Activated CD4-positive, alpha-beta T cell treated with anti-CD3 and anti-CD28 coated beads, Interleukin-2, amount 10 ng/mL, durations not matched to agents 24 days and 14 days (primary cell): ENCODE measurements around the gene TMEM9. TPM values are rescaled to one million over a fixed set of nuclear protein-coding genes. Genes with fewer than 3 reads are reported as not detected.
A peak's percentile ranks its signal among the peaks of the same experiment; 100 is the strongest.
"Not testable (repeated sequence)": the region's sequence is repeated elsewhere in the genome, so short reads cannot be mapped to it uniquely, and the experiment has no call there.

Experiments
- DNase-seq: peaks from one replicate; pipeline ENCODE4 v3.0.0; 2022
- H3K27ac Mint-ChIP-seq: one replicate; pipeline ENCODE4 v1.8.0; 2022; ENCODE audit warnings: mild to moderate bottlenecking, mixed read lengths
- H3K27me3 Mint-ChIP-seq: one replicate; pipeline ENCODE4 v1.8.0; 2022; ENCODE audit warnings: mixed read lengths
- H3K36me3 Mint-ChIP-seq: one replicate; pipeline ENCODE4 v1.8.0; 2022; ENCODE audit warnings: low read depth, mild to moderate bottlenecking, mixed read lengths
- H3K4me1 Mint-ChIP-seq: one replicate; pipeline ENCODE4 v1.8.0; 2021; ENCODE audit warnings: mixed read lengths
- H3K4me3 Mint-ChIP-seq: one replicate; pipeline ENCODE4 v1.8.0; 2022; ENCODE audit warnings: mild to moderate bottlenecking, moderate library complexity, mixed read lengths
- H3K9me3 Mint-ChIP-seq: one replicate; pipeline ENCODE4 v1.8.0; 2021; ENCODE audit warnings: mixed read lengths
- intact Hi-C: fragments of 100-400 bp; cut with micrococcal nuclease; formaldehyde crosslinking; loops from one replicate; pipeline ENCODE4 v1.15.1; 2023
- total RNA-seq: library from RNA; stranded (reverse); gene quantifications from 2 replicates; pipeline ENCODE4 v1.2.3, GENCODE V29; 2022

TMEM9 gene
- total RNA-seq, 1 donor from 2014 or later: 11.3 TPM

GRCh38 chr1:201169971-201170532 lies 15.8 kb upstream of the TMEM9 start:
- peak overlapping the region; percentile 81 for H3K4me3 Mint-ChIP-seq
- H3K9me3 Mint-ChIP-seq: no peaks in the 10 kb centered on the region
- DNase-seq: no peak
- peaks cover 36% of the 10 kb centered on the region for H3K27me3 Mint-ChIP-seq
- no peaks in the 10 kb centered on the region for H3K36me3 Mint-ChIP-seq
- peaks cover 14% of the 10 kb centered on the region for H3K4me1 Mint-ChIP-seq
- H3K27ac Mint-ChIP-seq: no peak overlapping the region
- intact Hi-C loops: loop anchor here (5.0 kb wide), 1 partner anchor 148 kb away; the partner anchor contains the start of gene KIF21B

- Mint-ChIP-seq H3K4me1 (peaks cover 14% of the 10 kb centered on the region), H3K36me3 (no peaks in the 10 kb centered on the region), H3K27me3 (peaks cover 37% of the 10 kb centered on the region), H3K27ac (no peak overlapping the region), H3K4me3 (no peak overlapping the region), H3K9me3 (no peaks in the 10 kb centered on the region)
- intact Hi-C loops: no loop called here
- DNase-seq: no peak
Observed at GRCh38 chr1:201169203-201169602, 14.9 kb upstream of the TMEM9 start.

GRCh38 chr1:201167041-201167991 lies 13.0 kb upstream of the TMEM9 start:
- Mint-ChIP-seq H3K27me3 (peaks cover 46% of the 10 kb centered on the region), H3K9me3 (no peaks in the 10 kb centered on the region), H3K27ac (no peak overlapping the region), H3K4me1 (peaks cover 10% of the 10 kb centered on the region), H3K36me3 (no peaks in the 10 kb centered on the region), H3K4me3 (no peak overlapping the region)
- DNase-seq: no peak
- intact Hi-C loops: no loop called here

- no peaks in the 10 kb centered on the region for H3K4me1 Mint-ChIP-seq
- no peaks in the 10 kb centered on the region for H3K9me3 Mint-ChIP-seq
- no peak overlapping the region for H3K4me3 Mint-ChIP-seq
- no peak overlapping the region for H3K27ac Mint-ChIP-seq
- H3K27me3 Mint-ChIP-seq: peaks cover 38% of the 10 kb centered on the region
- no peaks in the 10 kb centered on the region for H3K36me3 Mint-ChIP-seq
- intact Hi-C loops: no loop called here
- no peak for DNase-seq
Observed at GRCh38 chr1:201164645-201165044, 10.4 kb upstream of the TMEM9 start.

GRCh38 chr1:201163707-201164106 lies 9.4 kb upstream of the TMEM9 start:
- Mint-ChIP-seq H3K36me3 (no peaks in the 10 kb centered on the region), H3K4me1 (no peaks in the 10 kb centered on the region), H3K27me3 (peaks cover 31% of the 10 kb centered on the region), H3K27ac (no peak overlapping the region), H3K4me3 (no peak overlapping the region), H3K9me3 (no peaks in the 10 kb centered on the region)
- intact Hi-C loops: no loop called here
- DNase-seq: no peak

- H3K9me3 Mint-ChIP-seq, H3K4me3 Mint-ChIP-seq, DNase-seq, H3K27ac Mint-ChIP-seq, H3K36me3 Mint-ChIP-seq, H3K4me1 Mint-ChIP-seq, intact Hi-C loops: not testable (repeated sequence)
- peaks cover 30% of the 10 kb centered on the region for H3K27me3 Mint-ChIP-seq
Observed at GRCh38 chr1:201163036-201163435, 8.8 kb upstream of the TMEM9 start.

- no peak overlapping the region for H3K27ac Mint-ChIP-seq
- H3K27me3 Mint-ChIP-seq: peaks cover 23% of the 10 kb centered on the region
- intact Hi-C loops: no loop called here
Observed at GRCh38 chr1:201157949-201158348, 3.7 kb upstream of the TMEM9 start.

GRCh38 chr1:201156819-201157218 lies 2.5 kb upstream of the TMEM9 start:
- H3K27me3 Mint-ChIP-seq: peaks cover 19% of the 10 kb centered on the region
- H3K9me3 Mint-ChIP-seq: no peaks in the 10 kb centered on the region
- peaks cover 1% of the 10 kb centered on the region for H3K36me3 Mint-ChIP-seq
- DNase-seq: no peak
- intact Hi-C loops: no loop called here
- H3K4me3 Mint-ChIP-seq: no peak overlapping the region
- peaks cover 13% of the 10 kb centered on the region for H3K4me1 Mint-ChIP-seq
- H3K27ac Mint-ChIP-seq: no peak overlapping the region

More at GRCh38 chr1:201157949-201158348, 3.7 kb upstream of the TMEM9 start:
- DNase-seq: no peak
- no peaks in the 10 kb centered on the region for H3K36me3 Mint-ChIP-seq
- H3K4me3 Mint-ChIP-seq: no peak overlapping the region
- H3K9me3 Mint-ChIP-seq: no peaks in the 10 kb centered on the region
- H3K4me1 Mint-ChIP-seq: peaks cover 9% of the 10 kb centered on the region

- Mint-ChIP-seq H3K27ac (no peak overlapping the region), H3K9me3 (no peaks in the 10 kb centered on the region), H3K36me3 (peaks cover 3% of the 10 kb centered on the region), H3K4me3 (no peak overlapping the region), H3K27me3 (peaks cover 19% of the 10 kb centered on the region), H3K4me1 (peaks cover 13% of the 10 kb centered on the region)
- intact Hi-C loops: no loop called here
- DNase-seq: no peak
Observed at GRCh38 chr1:201156346-201156745, 2.1 kb upstream of the TMEM9 start.

GRCh38 chr1:201155354-201155753 lies 1.1 kb upstream of the TMEM9 start:
- Mint-ChIP-seq H3K4me1 (peaks cover 13% of the 10 kb centered on the region), H3K9me3 (no peaks in the 10 kb centered on the region), H3K4me3 (no peak overlapping the region), H3K27me3 (peaks cover 16% of the 10 kb centered on the region), H3K27ac (no peak overlapping the region), H3K36me3 (peaks cover 10% of the 10 kb centered on the region)
- DNase-seq: no peak
- intact Hi-C loops: no loop called here

- Mint-ChIP-seq H3K4me3 (peak overlapping the region; percentile 90), H3K9me3 (no peaks in the 10 kb centered on the region), H3K4me1 (peaks cover 13% of the 10 kb centered on the region), H3K27me3 (peaks cover 16% of the 10 kb centered on the region), H3K27ac (peak overlapping the region; percentile 86), H3K36me3 (peaks cover 10% of the 10 kb centered on the region)
- intact Hi-C loops: loop anchor here (1.0 kb wide), 1 partner anchor 18 kb away; no protein-coding TSS in a partner anchor
- DNase-seq: no peak
Observed at GRCh38 chr1:201153474-201154388, 543 bp downstream of the TMEM9 start.

- no peak overlapping the region for H3K27ac Mint-ChIP-seq
- no peaks in the 10 kb centered on the region for H3K9me3 Mint-ChIP-seq
- peak; percentile 63 for DNase-seq
- H3K27me3 Mint-ChIP-seq: peaks cover 1% of the 10 kb centered on the region
- peaks cover 12% of the 10 kb centered on the region for H3K36me3 Mint-ChIP-seq
- peaks cover 8% of the 10 kb centered on the region for H3K4me1 Mint-ChIP-seq
- no peak overlapping the region for H3K4me3 Mint-ChIP-seq
- intact Hi-C loops: loop anchor here (1.0 kb wide), 1 partner anchor 74 kb away; no protein-coding TSS in a partner anchor
Observed at GRCh38 chr1:201149400-201149799, 4.9 kb downstream of the TMEM9 start.

- peaks cover 2% of the 10 kb centered on the region for H3K4me1 Mint-ChIP-seq
- no peak overlapping the region for H3K4me3 Mint-ChIP-seq
- no peaks in the 10 kb centered on the region for H3K27me3 Mint-ChIP-seq
- intact Hi-C loops: no loop called here
- H3K36me3 Mint-ChIP-seq: peaks cover 21% of the 10 kb centered on the region
- no peak for DNase-seq
- H3K9me3 Mint-ChIP-seq: no peaks in the 10 kb centered on the region
- no peak overlapping the region for H3K27ac Mint-ChIP-seq
Observed at GRCh38 chr1:201147396-201148015, 6.8 kb downstream of the TMEM9 start.
